ENCODE measurements around the gene SMARCC2. TPM values are rescaled to one million over a fixed set of nuclear protein-coding genes. Genes with fewer than 3 reads are reported as not detected.

The SMARCC2 gene
- 100 to 1,000 TPM; 205 to 232 (median 210) TPM for total RNA-seq
- 80.3 TPM for total RNA-seq (2013)

DNA sequence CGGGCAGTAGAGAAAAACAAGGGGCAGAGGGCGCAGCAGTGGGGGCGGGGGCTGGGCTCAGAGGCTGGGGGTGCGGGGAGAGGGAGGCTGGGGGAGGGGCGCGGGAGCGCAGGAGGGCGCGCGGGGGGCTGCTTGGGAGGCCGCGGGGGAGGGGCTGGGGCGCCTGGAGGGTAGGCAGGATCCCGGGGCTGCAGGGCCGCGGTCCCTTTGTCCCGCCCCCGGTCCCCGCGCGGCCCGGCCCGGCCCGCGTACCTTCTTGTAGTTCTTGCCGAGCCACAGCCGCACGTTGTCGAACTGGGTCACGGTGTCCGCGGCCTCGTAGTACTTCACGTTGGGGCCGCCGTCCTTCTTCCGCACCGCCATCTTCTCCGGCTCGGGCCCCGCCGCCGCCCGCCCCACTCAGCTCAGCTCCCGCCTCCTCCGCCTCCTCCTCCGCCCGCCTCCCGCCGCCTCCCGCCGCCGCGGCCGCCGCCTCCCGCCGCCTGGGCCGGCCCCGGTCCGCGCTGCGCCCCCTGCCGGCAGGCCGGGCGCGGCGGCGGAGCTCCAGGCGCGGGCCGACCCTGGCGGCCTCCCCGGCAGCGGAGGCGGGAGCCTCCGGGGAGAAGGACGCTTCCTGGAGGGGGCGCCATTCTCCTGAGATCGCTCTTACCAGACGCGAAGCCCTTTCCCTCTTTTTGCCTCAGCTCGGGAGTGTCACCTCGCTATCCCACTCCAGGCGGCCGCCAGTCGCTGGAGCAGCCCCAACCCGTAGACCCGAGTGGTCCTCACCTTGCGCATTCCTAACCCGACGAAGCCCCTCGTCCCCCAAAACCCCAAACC lies at the start of gene SMARCC2:
TSS of gene SMARCC2 (minus strand) at position 385 of the 819 bp plus-strand sequence. CDS start at position 363, 22 bp downstream.
- intact Hi-C loops (cut with micrococcal nuclease) = loop anchor here (2.0 to 10.0 kb wide), 3 partner anchors 37 to 455 kb away; partner anchors contain the start of genes MYL6B and ZC3H10
- under 1% methylated on average over 93 of the region's 93 CpGs for WGBS (ENCODE audit: insufficient coverage)
- peak; percentile 81 to 94 (median 83) for ATAC-seq
- TF ChIP-seq, protein P1, sequence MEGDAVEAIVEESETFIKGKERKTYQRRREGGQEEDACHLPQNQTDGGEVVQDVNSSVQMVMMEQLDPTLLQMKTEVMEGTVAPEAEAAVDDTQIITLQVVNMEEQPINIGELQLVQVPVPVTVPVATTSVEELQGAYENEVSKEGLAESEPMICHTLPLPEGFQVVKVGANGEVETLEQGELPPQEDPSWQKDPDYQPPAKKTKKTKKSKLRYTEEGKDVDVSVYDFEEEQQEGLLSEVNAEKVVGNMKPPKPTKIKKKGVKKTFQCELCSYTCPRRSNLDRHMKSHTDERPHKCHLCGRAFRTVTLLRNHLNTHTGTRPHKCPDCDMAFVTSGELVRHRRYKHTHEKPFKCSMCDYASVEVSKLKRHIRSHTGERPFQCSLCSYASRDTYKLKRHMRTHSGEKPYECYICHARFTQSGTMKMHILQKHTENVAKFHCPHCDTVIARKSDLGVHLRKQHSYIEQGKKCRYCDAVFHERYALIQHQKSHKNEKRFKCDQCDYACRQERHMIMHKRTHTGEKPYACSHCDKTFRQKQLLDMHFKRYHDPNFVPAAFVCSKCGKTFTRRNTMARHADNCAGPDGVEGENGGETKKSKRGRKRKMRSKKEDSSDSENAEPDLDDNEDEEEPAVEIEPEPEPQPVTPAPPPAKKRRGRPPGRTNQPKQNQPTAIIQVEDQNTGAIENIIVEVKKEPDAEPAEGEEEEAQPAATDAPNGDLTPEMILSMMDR (IDR thresholded peaks at IDR 0.05) = peak; percentile 66
- peaks cover 43 to 55% of the 10 kb centered on the region in 2 donors for H3K4me1 Mint-ChIP-seq
- Histone ChIP-seq H3K9me3 (ENCODE audit: control insufficient read depth, insufficient read depth, low read length) (no peaks in the 10 kb centered on the region), H3K4me3 (ENCODE audit: low read length) (peak within 1 kb of the TSS; percentile 96), H3K27me3 (ENCODE audit: control insufficient read depth, insufficient read depth, low read length) (no peaks in the 10 kb centered on the region), H3K36me3 (ENCODE audit: control insufficient read depth, insufficient read depth, low read length) (peaks cover 12% of the 10 kb centered on the region), H3K27ac (ENCODE audit: low read length) (peak within 1 kb of the TSS; percentile 96), H3K4me1 (ENCODE audit: control insufficient read depth, insufficient read depth, low read length) (peaks cover 27% of the 10 kb centered on the region)
- H3K4me3 Mint-ChIP-seq = peak within 1 kb of the TSS; percentile 99
- no peaks in the 10 kb centered on the region for H3K27me3 Mint-ChIP-seq (ENCODE audit: low read depth in 2 of 2)
- no peaks in the 10 kb centered on the region for H3K9me3 Mint-ChIP-seq
- DNase-seq = peak; percentile 83 to 94
- H3K27ac Mint-ChIP-seq = peak within 1 kb of the TSS; percentile 98
- H3K36me3 Mint-ChIP-seq = peaks cover 13% of the 10 kb centered on the region

DNA sequence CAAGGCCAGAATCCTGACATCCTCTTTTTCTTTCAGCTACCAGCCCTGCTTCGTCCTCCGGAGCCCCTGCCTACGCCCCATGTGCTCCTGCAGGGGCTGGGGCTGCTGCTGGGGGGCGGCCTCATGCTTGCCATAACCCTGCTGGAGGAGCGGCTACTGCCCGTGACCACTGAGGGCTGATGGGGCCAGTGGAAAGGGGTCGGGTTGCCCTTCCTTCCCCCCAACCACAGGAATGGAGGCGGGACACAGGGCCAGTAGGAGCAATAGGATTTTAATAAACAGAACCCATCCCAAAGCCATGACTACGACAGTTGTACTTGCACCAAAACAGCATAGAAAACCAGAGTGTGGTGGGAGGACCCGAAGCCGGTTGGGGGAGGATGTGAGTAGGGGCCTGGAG lies 48.3 kb upstream of the SMARCC2 start:
- H3K9me3 ChIP-seq (ENCODE audit: control insufficient read depth, insufficient read depth, low read length) = no peaks in the 10 kb centered on the region
- Mint-ChIP-seq H3K4me1 (peaks cover 0 to 7% of the 10 kb centered on the region in 2 donors), H3K4me3 (no peak overlapping the region), H3K36me3 (no peaks in the 10 kb centered on the region), H3K9me3 (no peaks in the 10 kb centered on the region), H3K27ac (no peak overlapping the region), H3K27me3 (ENCODE audit: low read depth in 2 of 2) (no peaks in the 10 kb centered on the region)
- intact Hi-C loops (cut with micrococcal nuclease) = no loop called here
- no peaks in the 10 kb centered on the region for H3K4me1 ChIP-seq (ENCODE audit: control insufficient read depth, insufficient read depth, low read length)
- H3K36me3 ChIP-seq (ENCODE audit: control insufficient read depth, insufficient read depth, low read length) = peaks cover 22% of the 10 kb centered on the region
- H3K27me3 ChIP-seq (ENCODE audit: control insufficient read depth, insufficient read depth, low read length) = no peaks in the 10 kb centered on the region
- 92% methylated on average over 11 of the region's 11 CpGs for WGBS (ENCODE audit: insufficient coverage)
- TF ChIP-seq, protein P1 (IDR thresholded peaks at IDR 0.05) = no peak
- ATAC-seq (no peak), DNase-seq (no peak)
- no peak overlapping the region for H3K27ac ChIP-seq (ENCODE audit: low read length)
- H3K4me3 ChIP-seq (ENCODE audit: low read length) = no peak overlapping the region

DNA sequence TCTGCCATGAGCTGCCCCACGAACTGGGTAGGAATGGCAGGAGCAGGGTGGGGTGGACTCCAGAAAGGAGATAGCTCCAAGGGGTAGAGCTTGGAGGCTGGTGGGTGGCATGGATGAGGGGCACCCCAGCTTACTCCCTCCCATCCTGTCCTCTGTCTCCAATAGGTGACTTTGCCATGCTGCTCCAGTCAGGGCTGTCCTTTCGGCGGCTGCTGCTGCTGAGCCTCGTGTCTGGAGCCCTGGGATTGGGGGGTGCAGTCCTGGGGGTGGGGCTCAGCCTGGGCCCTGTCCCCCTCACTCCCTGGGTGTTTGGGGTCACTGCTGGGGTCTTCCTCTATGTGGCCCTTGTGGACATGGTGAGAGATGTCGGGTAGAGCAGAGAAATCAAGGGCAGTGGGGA lies 47.7 kb upstream of the SMARCC2 start:
- Mint-ChIP-seq H3K4me1 (peaks cover 0 to 1% of the 10 kb centered on the region in 2 donors), H3K4me3 (no peak overlapping the region), H3K36me3 (no peaks in the 10 kb centered on the region), H3K27ac (no peak overlapping the region), H3K9me3 (no peaks in the 10 kb centered on the region), H3K27me3 (ENCODE audit: low read depth in 2 of 2) (no peaks in the 10 kb centered on the region)
- Histone ChIP-seq H3K9me3 (ENCODE audit: control insufficient read depth, insufficient read depth, low read length) (no peaks in the 10 kb centered on the region), H3K36me3 (ENCODE audit: control insufficient read depth, insufficient read depth, low read length) (peaks cover 16% of the 10 kb centered on the region), H3K4me3 (ENCODE audit: low read length) (no peak overlapping the region), H3K4me1 (ENCODE audit: control insufficient read depth, insufficient read depth, low read length) (no peaks in the 10 kb centered on the region), H3K27ac (ENCODE audit: low read length) (no peak overlapping the region), H3K27me3 (ENCODE audit: control insufficient read depth, insufficient read depth, low read length) (no peaks in the 10 kb centered on the region)
- intact Hi-C loops (cut with micrococcal nuclease) = no loop called here
- TF ChIP-seq, protein P1 (IDR thresholded peaks at IDR 0.05) = no peak
- no peak for ATAC-seq
- 84% methylated on average over 5 of the region's 5 CpGs for WGBS (ENCODE audit: insufficient coverage)
- DNase-seq = no peak
